PC-9 (cell line): ENCODE data around the gene DHRS7C. TPM values are rescaled to one million over a fixed set of nuclear protein-coding genes. Genes with fewer than 3 reads are reported as not detected.

Source experiments
- BruUV-seq: library from RNA; stranded (reverse); fragments of 400-500 nt; replicated peaks from 2 replicates; lab custom pipeline; 2021; lab: Mats Ljungman, UMichigan
- CTCF ChIA-PET: fragments of 300-600 bp; sonication (Branson Sonifier 250); formaldehyde crosslinking; loops from one replicate; lab custom pipeline; 2022; ENCODE audit warnings: antibody characterized with exemption; lab: Charles Lee
- POLR2A ChIA-PET: fragments of 300-600 bp; sonication (Branson Sonifier 250); formaldehyde crosslinking; loops from one replicate; lab custom pipeline; 2022; ENCODE audit warnings: antibody characterized with exemption; ENCODE audit not compliant: unreplicated experiment; lab: Charles Lee
- DNase-seq, 2 experiments: peaks; one replicate each; pipeline versions ENCODE4 v3.0.0 to v3.0.0-alpha.2; 2015 to 2022; ENCODE audit warnings: mixed read lengths in 1 of 2
- H2AFZ ChIP-seq: fragments of 200-600 bp; sonication (generic); 2 replicates; pipeline ENCODE4 v1.8.1; 2017; ENCODE audit warnings: antibody characterized with exemption
- H3F3A ChIP-seq: fragments of 200-600 bp; sonication (generic); 2 replicates; pipeline ENCODE4 v1.8.1; 2017; ENCODE audit warnings: antibody characterized with exemption, mild to moderate bottlenecking, low read depth; ENCODE audit not compliant: insufficient read depth
- H3K27ac ChIP-seq: fragments of 200-600 bp; sonication (generic); 2 replicates; pipeline ENCODE4 v1.6.1; 2016; ENCODE audit warnings: mixed run types
- H3K27me3 ChIP-seq: fragments of 200-600 bp; sonication (generic); 2 replicates; pipeline ENCODE4 v1.6.1; 2016; ENCODE audit warnings: low read depth, mixed run types; ENCODE audit not compliant: insufficient read depth
- H3K36me3 ChIP-seq: fragments of 200-600 bp; sonication (generic); 2 replicates; pipeline ENCODE4 v1.6.1; 2016; ENCODE audit warnings: low read depth, mixed run types
- H3K4me1 ChIP-seq: fragments of 200-600 bp; sonication (generic); replicated peaks from 2 replicates; pipeline ENCODE4 v1.6.1; 2016; ENCODE audit warnings: mixed run types; ENCODE audit not compliant: insufficient read depth
- H3K4me2 ChIP-seq: fragments of 200-600 bp; sonication (generic); 2 replicates; pipeline ENCODE4 v1.6.1; 2017; ENCODE audit warnings: mixed run types
- H3K4me3 ChIP-seq: fragments of 200-600 bp; sonication (generic); 2 replicates; pipeline ENCODE4 v1.6.1; 2016; ENCODE audit warnings: mixed run types
- H3K79me2 ChIP-seq: fragments of 200-600 bp; sonication (generic); 2 replicates; pipeline ENCODE4 v1.6.1; 2017; ENCODE audit warnings: low read depth, mixed run types
- H3K9me2 ChIP-seq: fragments of 200-600 bp; sonication (generic); 2 replicates; pipeline ENCODE4 v1.8.1; 2017; ENCODE audit warnings: mild to moderate bottlenecking; ENCODE audit not compliant: insufficient read depth
- H3K9me3 ChIP-seq: fragments of 200-600 bp; sonication (generic); 2 replicates; pipeline ENCODE4 v1.8.1; 2016; ENCODE audit warnings: low read depth; ENCODE audit not compliant: insufficient read depth
- H4K20me1 ChIP-seq: fragments of 200-600 bp; sonication (generic); 2 replicates; pipeline ENCODE4 v1.8.1; 2017; ENCODE audit not compliant: insufficient read depth
- CTCF ChIP-seq: fragments of 200-600 bp; sonication (generic); conservative IDR thresholded peaks from 2 replicates; pipeline ENCODE4 v1.6.1; 2017; ENCODE audit warnings: mixed run types, antibody characterized with exemption, mild to moderate bottlenecking, moderate library complexity
- EZH2 ChIP-seq: fragments of 200-600 bp; sonication (generic); IDR thresholded peaks from 2 replicates; pipeline ENCODE4 v1.8.0; 2017; ENCODE audit warnings: antibody characterized with exemption, low read depth
- intact Hi-C: fragments of 100-400 bp; cut with micrococcal nuclease; formaldehyde crosslinking; loops from one replicate; pipeline ENCODE4 v1.10.0; 2022; ENCODE audit not compliant: unreplicated experiment
- total RNA-seq: library from RNA; stranded (reverse); gene quantifications from 2 replicates; pipeline ENCODE4 v1.2.3, GENCODE V29; 2021

Gene DHRS7C
- total RNA-seq, 1 experiment from 2014 or later = not detected

- H3K4me2 ChIP-seq = no peak overlapping the region
- H3K27ac ChIP-seq = peak overlapping the region; percentile 16; the same call in 1 of the 2 replicates
- no peaks in the 10 kb centered on the region for H3K27me3 ChIP-seq
- no peak overlapping the region for H3K4me3 ChIP-seq
- no peaks in the 10 kb centered on the region for H4K20me1 ChIP-seq
- H3K79me2 ChIP-seq = no peaks in the 10 kb centered on the region
- no peak for TF ChIP-seq EZH2
- TF ChIP-seq CTCF = no peak
- H3F3A ChIP-seq = no peaks in the 10 kb centered on the region
- H3K4me1 ChIP-seq = peaks cover 13% of the 10 kb centered on the region
- no TSS peak for BruUV-seq
- ChIA-PET CTCF (interaction anchor here (0.6 kb wide), 1 partner anchor 60 kb away, joined by 3 read pairs; no protein-coding TSS in a partner anchor), POLR2A (no interaction called here)
- intact Hi-C loops = no loop called here
- no peak overlapping the region for H2AFZ ChIP-seq
- H3K9me3 ChIP-seq = no peaks in the 10 kb centered on the region
- no peaks in the 10 kb centered on the region for H3K36me3 ChIP-seq
- no peaks in the 10 kb centered on the region for H3K9me2 ChIP-seq
- no peak for DNase-seq
These were observed 29.1 kb upstream of the DHRS7C start for GRCh38 chr17:9820448-9820847.

GRCh38 chr17:9818760-9819159 lies 27.4 kb upstream of the DHRS7C start:
- H3K9me3 ChIP-seq = no peaks in the 10 kb centered on the region
- intact Hi-C loops = no loop called here
- H2AFZ ChIP-seq = no peak overlapping the region
- ChIA-PET CTCF (no interaction called here), POLR2A (no interaction called here)
- no peaks in the 10 kb centered on the region for H3F3A ChIP-seq
- TF ChIP-seq EZH2 (no peak), CTCF (no peak)
- H3K9me2 ChIP-seq = no peaks in the 10 kb centered on the region
- BruUV-seq = no TSS peak
- no peaks in the 10 kb centered on the region for H4K20me1 ChIP-seq
- H3K27ac ChIP-seq = no peak overlapping the region
- no peak for DNase-seq
- no peaks in the 10 kb centered on the region for H3K27me3 ChIP-seq
- H3K4me2 ChIP-seq = no peak overlapping the region
- no peaks in the 10 kb centered on the region for H3K79me2 ChIP-seq
- H3K36me3 ChIP-seq = no peaks in the 10 kb centered on the region
- H3K4me3 ChIP-seq = no peak overlapping the region
- peaks cover 13% of the 10 kb centered on the region for H3K4me1 ChIP-seq

GRCh38 chr17:9817086-9817485 lies 25.7 kb upstream of the DHRS7C start:
- Histone ChIP-seq H3F3A (no peaks in the 10 kb centered on the region), H4K20me1 (no peaks in the 10 kb centered on the region), H3K79me2 (no peaks in the 10 kb centered on the region), H3K27ac (no peak overlapping the region), H3K4me1 (peaks cover 13% of the 10 kb centered on the region), H3K9me3 (no peaks in the 10 kb centered on the region), H2AFZ (no peak overlapping the region), H3K4me3 (no peak overlapping the region), H3K27me3 (no peaks in the 10 kb centered on the region), H3K4me2 (no peak overlapping the region), H3K36me3 (no peaks in the 10 kb centered on the region), H3K9me2 (no peaks in the 10 kb centered on the region)
- BruUV-seq = no TSS peak
- intact Hi-C loops = loop anchor here (2.0 kb wide), 1 partner anchor 20 kb away; no protein-coding TSS in a partner anchor
- TF ChIP-seq CTCF (no peak), EZH2 (no peak)
- POLR2A ChIA-PET = interaction anchor here (0.6 to 0.7 kb wide), 4 partner anchors 15 to 1979 kb away, joined by 3 to 12 read pairs (median 6); no protein-coding TSS in a partner anchor
- DNase-seq = peak in 1 of 2 experiments; percentile 83
- CTCF ChIA-PET = interaction anchor here (0.6 to 1.6 kb wide), 6 partner anchors 15 to 108 kb away, joined by 3 to 10 read pairs (median 4); no protein-coding TSS in a partner anchor
